MCF 10A (cell line): Measurements from ENCODE around the gene MFAP3L. TPM values are rescaled to one million over a fixed set of nuclear protein-coding genes. Genes with fewer than 3 reads are reported as not detected.
"Not testable (repeated sequence)": the region's sequence is repeated elsewhere in the genome, so short reads cannot be mapped to it uniquely, and the experiment has no call there.

Experiments
- BruUV-seq: library from RNA; stranded (reverse); fragments of 400-500 nt; replicated peaks from 2 replicates; lab custom pipeline; 2021; lab: Mats Ljungman, UMichigan
- CTCF ChIA-PET: fragments of 300-600 bp; sonication (Branson Sonifier 250); formaldehyde crosslinking; extraction: SDS; loops from one replicate; lab custom pipeline; 2021; ENCODE audit warnings: antibody characterized with exemption, inconsistent platforms; lab: Yijun Ruan, JAX
- POLR2A ChIA-PET: fragments of 300-600, 350-650 bp; sonication (Branson Sonifier 250); formaldehyde crosslinking; extraction: SDS; loops from one replicate; lab custom pipeline; 2020; ENCODE audit warnings: antibody characterized with exemption, inconsistent platforms; lab: Yijun Ruan, JAX
- DNase-seq: peaks from one replicate; pipeline ENCODE4 v3.0.0-alpha.2; 2018; ENCODE audit not compliant: unreplicated experiment
- H3K27ac Mint-ChIP-seq: one replicate; pipeline ENCODE4 v1.8.0; 2022; ENCODE audit warnings: mild to moderate bottlenecking, low read depth, mixed read lengths; ENCODE audit not compliant: unreplicated experiment
- H3K27me3 Mint-ChIP-seq: one replicate; pipeline ENCODE4 v1.8.0; 2022; ENCODE audit warnings: mixed read lengths; ENCODE audit not compliant: insufficient read depth, unreplicated experiment
- H3K36me3 Mint-ChIP-seq: one replicate; pipeline ENCODE4 v1.8.0; 2022; ENCODE audit warnings: mild to moderate bottlenecking, moderate library complexity, mixed read lengths; ENCODE audit not compliant: insufficient read depth, unreplicated experiment
- H3K4me1 Mint-ChIP-seq: one replicate; pipeline ENCODE4 v1.8.0; 2022; ENCODE audit warnings: mixed read lengths; ENCODE audit not compliant: insufficient read depth, unreplicated experiment
- H3K4me3 Mint-ChIP-seq: one replicate; pipeline ENCODE4 v1.8.0; 2022; ENCODE audit warnings: mild to moderate bottlenecking, moderate library complexity, mixed read lengths; ENCODE audit not compliant: unreplicated experiment
- H3K9me3 Mint-ChIP-seq: one replicate; pipeline ENCODE4 v1.8.0; 2022; ENCODE audit warnings: mixed read lengths; ENCODE audit not compliant: unreplicated experiment
- CTCF ChIP-seq: fragments of 200-600 bp; IDR thresholded peaks from one replicate; pipeline ENCODE4 v1.8.0; 2022; ENCODE audit warnings: antibody characterized with exemption, mild to moderate bottlenecking; ENCODE audit not compliant: unreplicated experiment
- intact Hi-C: fragments of 100-400 bp; cut with micrococcal nuclease; formaldehyde crosslinking; loops from 2 replicates; pipeline ENCODE4 v1.14.1; 2022
- total RNA-seq: library from RNA; stranded (reverse); gene quantifications from 2 replicates; pipeline ENCODE4 v1.2.3, GENCODE V29; 2022

The MFAP3L gene
- total RNA-seq, 1 experiment from 2014 or later, result 4.1 TPM

GRCh38 chr4:169945636-169946035 lies 80.6 kb downstream of the MFAP3L start:
- H3K9me3 Mint-ChIP-seq, result no peaks in the 10 kb centered on the region
- H3K36me3 Mint-ChIP-seq, result no peaks in the 10 kb centered on the region
- H3K4me1 Mint-ChIP-seq, result no peaks in the 10 kb centered on the region
- ChIA-PET CTCF (interaction anchor here (0.9 kb wide), 1 partner anchor 18 kb away, joined by 3 read pairs; no protein-coding TSS in a partner anchor), POLR2A (no interaction called here)
- intact Hi-C loops, result no loop called here
- no peak overlapping the region for H3K27ac Mint-ChIP-seq
- no peak for DNase-seq
- peaks cover 28% of the 10 kb centered on the region for H3K27me3 Mint-ChIP-seq
- H3K4me3 Mint-ChIP-seq, result no peak overlapping the region
- no peak for TF ChIP-seq CTCF
- BruUV-seq, result no TSS peak

- intact Hi-C loops, H3K36me3 Mint-ChIP-seq, BruUV-seq, H3K27ac Mint-ChIP-seq, POLR2A ChIA-PET, H3K4me3 Mint-ChIP-seq, H3K4me1 Mint-ChIP-seq, DNase-seq, H3K9me3 Mint-ChIP-seq: not testable (repeated sequence)
- peaks cover 13% of the 10 kb centered on the region for H3K27me3 Mint-ChIP-seq
- CTCF ChIA-PET, result interaction anchor here (0.6 kb wide), 1 partner anchor 255 kb away, joined by 3 read pairs; no protein-coding TSS in a partner anchor
Observed at GRCh38 chr4:169943601-169944000, 82.6 kb downstream of the MFAP3L start.

GRCh38 chr4:169941141-169941540 lies 85.1 kb downstream of the MFAP3L start:
- no peaks in the 10 kb centered on the region for H3K36me3 Mint-ChIP-seq
- no peak for DNase-seq
- no peak overlapping the region for H3K4me3 Mint-ChIP-seq
- intact Hi-C loops, result no loop called here
- no TSS peak for BruUV-seq
- no peak for TF ChIP-seq CTCF
- POLR2A ChIA-PET, result no interaction called here
- H3K4me1 Mint-ChIP-seq, result no peaks in the 10 kb centered on the region
- CTCF ChIA-PET, result interaction anchor here (0.7 kb wide), 1 partner anchor 13 kb away, joined by 3 read pairs; no protein-coding TSS in a partner anchor
- no peaks in the 10 kb centered on the region for H3K9me3 Mint-ChIP-seq
- no peak overlapping the region for H3K27ac Mint-ChIP-seq
- H3K27me3 Mint-ChIP-seq, result no peaks in the 10 kb centered on the region

GRCh38 chr4:169940460-169940859 lies 85.7 kb downstream of the MFAP3L start:
- intact Hi-C loops, result no loop called here
- no TSS peak for BruUV-seq
- Mint-ChIP-seq H3K36me3 (no peaks in the 10 kb centered on the region), H3K9me3 (no peaks in the 10 kb centered on the region), H3K4me3 (no peak overlapping the region), H3K27me3 (no peaks in the 10 kb centered on the region), H3K4me1 (no peaks in the 10 kb centered on the region), H3K27ac (no peak overlapping the region)
- no peak for DNase-seq
- CTCF ChIA-PET, result interaction anchor here (0.7 kb wide), 1 partner anchor 14 kb away, joined by 3 read pairs; no protein-coding TSS in a partner anchor
- no peak for TF ChIP-seq CTCF
- POLR2A ChIA-PET, result no interaction called here

Other genes starting within 250 kb of the MFAP3L start
- gene AADAT, start 63.6 kb upstream of the MFAP3L start, total RNA-seq, result 6.4 and 6.9 TPM in 2 replicates